HG02763 (cell line): ENCODE measurements around the gene GPR173.
A peak's percentile ranks its signal among the peaks of the same experiment; 100 is the strongest.

Experiments
- ATAC-seq: cut with Tn5 transposase; IDR thresholded peaks from one replicate; pipeline ENCODE4 v1.9.1; 2021; ENCODE audit warnings: mild to moderate bottlenecking, moderate library complexity; ENCODE audit not compliant: unreplicated experiment

Gene GPR173

DNA sequence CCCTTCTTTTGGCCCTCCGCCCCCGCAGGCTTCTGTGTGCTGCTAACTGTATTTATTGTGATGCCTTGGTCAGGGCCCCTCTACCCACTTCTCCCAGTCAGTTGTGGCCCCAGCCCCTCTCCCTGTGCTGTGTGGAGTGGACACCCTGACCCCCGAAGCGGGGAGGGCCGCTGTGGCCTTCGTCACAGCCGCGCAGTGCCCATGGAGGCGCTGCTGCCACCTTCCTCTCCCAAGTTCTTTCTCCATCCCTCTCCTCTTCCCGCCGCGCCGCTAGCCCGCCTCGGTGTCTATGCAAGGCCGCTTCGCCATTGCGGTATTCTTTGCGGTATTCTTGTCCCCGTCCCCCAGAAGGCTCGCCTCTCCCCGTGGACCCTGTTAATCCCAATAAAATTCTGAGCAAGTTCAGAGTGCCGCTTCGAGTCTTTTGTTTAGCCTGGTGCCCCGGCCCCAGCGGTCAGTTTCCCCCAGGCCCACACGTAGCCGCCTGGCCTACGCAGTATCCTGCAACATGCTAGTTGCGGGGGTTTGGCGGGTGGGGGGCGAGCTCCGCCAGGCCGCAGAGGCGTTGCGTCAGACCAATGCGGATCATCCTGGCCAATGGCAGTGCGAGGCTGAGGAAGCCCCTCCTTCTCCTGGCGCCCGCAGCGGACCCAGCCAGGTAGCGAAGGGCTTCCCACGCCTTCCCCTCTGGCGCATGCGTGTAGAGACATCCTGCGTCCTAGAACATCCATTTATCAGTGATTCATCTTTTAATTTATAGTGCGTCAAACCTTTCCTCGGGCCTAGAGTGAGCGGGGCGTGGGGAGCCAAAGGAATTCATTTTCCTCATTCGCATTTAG lies 39.8 kb downstream of the GPR173 start:
- peak; percentile 52 for ATAC-seq

- no peak for ATAC-seq
Observed at GRCh38 chrX:53089224-53089842, 40.7 kb downstream of the GPR173 start.

DNA sequence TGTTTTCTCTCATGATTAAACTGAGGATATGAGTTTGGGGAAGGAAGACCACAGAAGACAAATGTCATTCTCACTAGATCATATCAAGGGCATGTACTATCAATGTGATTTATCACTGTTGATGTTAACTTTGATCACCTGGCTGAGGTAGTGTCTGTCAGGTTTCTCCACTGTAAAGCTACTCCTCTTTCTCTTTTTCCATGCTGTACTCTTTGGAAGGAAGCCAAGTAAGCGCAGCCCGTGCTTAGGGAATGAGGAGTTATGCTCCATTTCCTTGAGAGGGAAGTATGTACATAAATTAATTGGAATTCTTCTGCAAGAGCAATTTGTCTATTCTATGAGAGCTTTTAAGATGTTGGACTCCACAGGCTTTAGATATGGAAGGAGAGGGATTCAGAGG lies 41.3 kb downstream of the GPR173 start:
- no peak for ATAC-seq

DNA sequence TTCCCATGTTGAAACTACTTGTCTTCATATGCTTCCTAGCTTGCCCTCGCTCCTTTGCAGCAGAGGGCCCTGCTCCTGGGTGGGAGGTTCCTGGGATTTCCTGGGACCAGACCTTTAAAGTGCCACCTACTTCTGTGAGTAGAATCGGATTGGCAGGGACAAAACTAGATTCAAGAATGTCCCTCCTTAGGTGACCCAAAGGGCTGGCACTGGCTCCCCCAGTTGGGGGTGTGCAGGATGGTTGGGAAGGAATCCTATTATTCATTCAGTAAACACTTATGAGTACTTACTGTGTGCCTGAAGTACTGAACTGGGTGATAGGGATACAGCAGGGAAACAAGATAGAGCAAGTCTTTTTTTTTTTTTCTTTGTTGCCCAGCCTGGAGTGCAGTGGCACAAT lies 42.8 kb downstream of the GPR173 start:
- ATAC-seq = no peak

DNA sequence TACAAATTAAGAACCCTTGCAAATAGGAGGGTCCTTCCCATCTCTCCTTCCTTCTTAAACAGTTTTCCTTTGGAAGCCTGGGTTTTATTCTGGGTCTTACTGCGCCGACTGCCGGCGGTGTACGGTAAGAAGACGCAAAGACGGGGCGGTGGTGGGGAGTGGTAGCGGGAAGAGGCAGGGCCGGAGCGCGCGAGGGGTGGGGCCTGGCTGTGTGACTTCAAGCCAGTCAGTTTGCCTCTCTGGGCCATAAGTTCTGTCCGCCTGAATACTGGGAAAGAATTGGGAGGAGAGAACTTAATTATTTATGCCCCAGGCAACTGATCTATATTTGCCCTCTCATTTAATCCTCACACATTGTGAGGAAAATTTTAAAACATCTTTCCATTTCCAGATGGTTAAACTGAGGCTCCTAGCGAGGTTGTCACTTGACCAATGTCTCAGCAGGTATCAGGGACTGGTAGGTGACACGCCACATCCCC lies 44.6 kb downstream of the GPR173 start:
- ATAC-seq = peak; percentile 31

GRCh38 chrX:53093748-53094581 lies 45.4 kb downstream of the GPR173 start, which contains the start of gene KANTR:
KANTR (plus strand) TSS chrX:53094142; CDS start chrX:53124273, 30,131 bp downstream.
- ATAC-seq = peak; percentile 85

DNA sequence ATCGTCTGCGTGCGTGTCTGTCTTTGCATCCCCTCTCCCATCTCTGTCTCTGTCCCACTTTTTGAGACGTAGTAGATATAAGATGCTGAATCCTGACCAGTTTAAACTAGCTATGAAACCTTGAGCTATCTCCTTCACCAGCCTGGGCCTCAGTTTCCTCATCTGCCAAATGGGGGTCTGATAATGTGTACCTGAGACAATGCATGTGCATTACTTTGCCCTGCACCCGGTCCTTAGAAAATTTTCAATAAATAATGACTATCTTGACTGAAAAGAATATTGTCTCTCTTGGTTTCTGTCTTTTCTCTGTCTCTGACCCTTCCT lies 46.0 kb downstream of the GPR173 start:
- ATAC-seq = no peak

- no peak for ATAC-seq
Observed at GRCh38 chrX:53095796-53096195, 47.2 kb downstream of the GPR173 start.

DNA sequence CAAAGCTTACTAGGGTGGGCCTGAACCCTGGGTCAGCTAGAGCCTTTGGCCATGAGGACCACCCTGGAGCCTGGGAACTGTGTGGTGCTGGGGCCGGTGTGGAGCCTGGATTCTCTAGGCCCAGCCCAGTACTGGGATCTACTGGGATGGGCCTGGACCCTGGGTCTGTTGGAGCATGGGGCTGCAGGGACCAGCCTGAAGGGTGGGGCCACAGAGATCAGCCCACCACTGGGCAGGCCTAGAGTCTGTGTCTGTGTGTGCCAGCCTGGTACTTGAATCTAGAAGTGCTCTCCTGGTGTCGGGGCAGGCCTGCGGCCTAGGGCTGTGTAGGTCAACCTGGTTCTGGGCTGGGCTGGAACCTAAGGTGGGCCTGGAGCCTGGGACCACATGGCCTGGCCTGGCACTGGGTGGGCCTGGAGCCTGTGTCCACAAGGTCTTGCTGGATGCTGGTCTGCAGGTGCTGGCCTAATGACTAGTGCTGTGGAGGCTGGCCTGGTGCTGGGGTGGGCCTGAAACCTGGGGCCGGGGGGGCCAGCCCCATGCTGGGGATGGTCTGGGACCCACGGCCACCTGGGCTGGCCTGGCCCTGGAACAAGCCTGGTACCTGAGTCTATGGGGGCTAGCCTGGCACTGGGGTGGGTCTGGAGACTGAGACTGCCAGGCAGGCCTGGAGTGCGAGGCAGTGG lies 66.4 kb downstream of the GPR173 start:
- ATAC-seq = no peak

- ATAC-seq = no peak
Observed at GRCh38 chrX:53115550-53115874, 66.9 kb downstream of the GPR173 start.

GRCh38 chrX:53116101-53116500 lies 67.5 kb downstream of the GPR173 start:
- ATAC-seq = no peak

DNA sequence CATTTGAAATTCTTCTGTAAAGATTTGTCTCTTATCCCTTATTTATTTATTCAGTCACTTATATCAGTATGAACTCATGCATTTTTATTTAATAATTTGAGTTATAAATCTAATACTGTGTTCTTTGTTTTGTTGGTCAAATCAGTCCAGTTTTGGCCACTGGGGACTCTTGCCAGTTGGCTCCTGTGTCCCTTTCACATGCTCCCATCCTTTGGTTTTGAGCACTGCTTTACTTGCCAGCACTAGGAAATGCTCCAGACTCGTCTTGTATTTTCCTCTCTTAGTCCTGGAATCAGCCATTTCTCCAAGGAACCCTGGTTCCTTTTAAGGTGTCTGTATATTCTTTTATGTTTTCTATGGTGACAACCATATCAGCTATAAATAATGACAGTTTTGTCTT lies 73.4 kb downstream of the GPR173 start:
- no peak for ATAC-seq

DNA sequence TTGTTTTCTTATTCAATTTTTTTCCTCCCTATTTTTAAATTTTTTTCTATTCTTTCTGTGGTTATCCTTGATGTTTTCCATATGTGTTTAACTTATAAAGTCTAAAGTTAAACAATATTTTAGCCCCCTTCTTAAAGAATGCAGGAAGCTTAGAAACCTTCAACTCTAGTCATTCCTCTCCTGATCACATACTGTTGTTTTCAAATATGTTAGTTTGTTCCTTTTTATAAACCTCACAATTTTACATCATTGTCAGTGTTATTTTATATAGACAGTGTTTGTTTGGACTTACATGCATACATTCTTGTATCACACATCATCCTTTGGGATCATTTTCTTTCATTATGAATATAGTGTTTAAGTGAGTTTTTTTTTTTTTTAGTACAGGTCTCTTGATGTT lies 76.9 kb downstream of the GPR173 start:
- no peak for ATAC-seq

- no peak for ATAC-seq
Observed at GRCh38 chrX:53126377-53126776, 77.8 kb downstream of the GPR173 start.

GRCh38 chrX:53128097-53128749 lies 79.6 kb downstream of the GPR173 start:
- ATAC-seq = no peak
